Measurements from ENCODE around the gene RMND1. TPM values are rescaled to one million over a fixed set of nuclear protein-coding genes. Genes with fewer than 3 reads are reported as not detected.
A peak's percentile ranks its signal among the peaks of the same experiment; 100 is the strongest.

RMND1 gene
- total and polyA plus RNA-seq, 9 of the 15 experiments (the other 6 are each of a cell fraction or from before 2014, with no cell fraction given) = 26.9 to 47.8 (median 36.2) TPM

DNA sequence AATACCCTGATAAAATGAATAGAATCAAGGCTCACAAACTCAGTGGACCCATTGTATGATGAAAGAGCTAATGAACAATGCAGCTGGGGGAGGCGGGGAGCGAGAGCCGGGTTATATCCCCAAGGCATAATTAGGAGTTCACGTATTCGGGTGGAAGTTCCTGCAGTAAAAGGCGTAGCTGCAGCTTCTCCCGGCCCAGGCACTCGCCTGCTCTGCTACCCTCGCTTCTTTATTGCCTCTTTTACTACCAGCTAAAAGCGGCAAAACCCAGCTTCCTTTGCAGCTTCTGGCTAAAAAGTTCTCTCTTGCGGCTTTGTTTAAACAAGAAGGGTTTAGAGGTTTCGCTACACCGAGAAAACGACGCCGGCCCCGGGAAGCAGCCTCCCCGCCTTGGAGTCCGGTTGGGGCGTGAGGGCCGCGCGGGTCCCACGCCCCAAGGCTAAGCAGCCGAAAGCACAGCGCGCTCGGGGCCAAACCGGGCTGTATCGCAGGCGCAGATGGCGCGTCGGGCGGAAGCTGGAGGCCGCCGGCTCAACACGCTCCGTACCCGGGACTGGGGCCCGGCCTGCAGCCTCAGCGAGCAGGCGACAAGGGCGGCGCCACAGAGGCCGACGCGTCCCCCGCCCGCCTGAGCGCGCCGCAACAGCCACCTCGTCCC, 62.2 kb downstream of the RMND1 start (continued):
- peak; percentile 97 for TF ChIP-seq POLR2G (IDR thresholded peaks at IDR 0.05; ENCODE audit: low read depth, low read length)
- TF ChIP-seq ZNF75A (CRISPR knock-in tag; IDR thresholded peaks at IDR 0.05) = no peak
- peak; percentile 91 for TF ChIP-seq SAP30 (IDR thresholded peaks at IDR 0.05; ENCODE audit: borderline replicate concordance, insufficient read depth, low read depth, low read length, poor library complexity, severe bottlenecking)
- 0 out of 4 replicates have a peak, but pooled peaks have one; percentile 9 to 64 for TF ChIP-seq MLX (CRISPR knock-in tag; conservative IDR thresholded peaks at IDR 0.05)
- TF ChIP-seq HBP1 (CRISPR knock-in tag; IDR thresholded peaks at IDR 0.05) = 0 out of 2 replicates have a peak, but pooled peaks have one; percentile 67
- TF ChIP-seq, protein P1, sequence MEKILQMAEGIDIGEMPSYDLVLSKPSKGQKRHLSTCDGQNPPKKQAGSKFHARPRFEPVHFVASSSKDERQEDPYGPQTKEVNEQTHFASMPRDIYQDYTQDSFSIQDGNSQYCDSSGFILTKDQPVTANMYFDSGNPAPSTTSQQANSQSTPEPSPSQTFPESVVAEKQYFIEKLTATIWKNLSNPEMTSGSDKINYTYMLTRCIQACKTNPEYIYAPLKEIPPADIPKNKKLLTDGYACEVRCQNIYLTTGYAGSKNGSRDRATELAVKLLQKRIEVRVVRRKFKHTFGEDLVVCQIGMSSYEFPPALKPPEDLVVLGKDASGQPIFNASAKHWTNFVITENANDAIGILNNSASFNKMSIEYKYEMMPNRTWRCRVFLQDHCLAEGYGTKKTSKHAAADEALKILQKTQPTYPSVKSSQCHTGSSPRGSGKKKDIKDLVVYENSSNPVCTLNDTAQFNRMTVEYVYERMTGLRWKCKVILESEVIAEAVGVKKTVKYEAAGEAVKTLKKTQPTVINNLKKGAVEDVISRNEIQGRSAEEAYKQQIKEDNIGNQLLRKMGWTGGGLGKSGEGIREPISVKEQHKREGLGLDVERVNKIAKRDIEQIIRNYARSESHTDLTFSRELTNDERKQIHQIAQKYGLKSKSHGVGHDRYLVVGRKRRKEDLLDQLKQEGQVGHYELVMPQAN (IDR thresholded peaks at IDR 0.05; ENCODE audit: borderline replicate concordance) = peak; percentile 52; the same call in 1 of the 2 replicates
- TF ChIP-seq KDM1A (IDR thresholded peaks at IDR 0.05) = no peak
- peak; percentile 89 for TF ChIP-seq BRD4 (IDR thresholded peaks at IDR 0.05)
- TF ChIP-seq MIER1 (IDR thresholded peaks at IDR 0.05; ENCODE audit: low read depth) = no peak
- TF ChIP-seq, protein P2, sequence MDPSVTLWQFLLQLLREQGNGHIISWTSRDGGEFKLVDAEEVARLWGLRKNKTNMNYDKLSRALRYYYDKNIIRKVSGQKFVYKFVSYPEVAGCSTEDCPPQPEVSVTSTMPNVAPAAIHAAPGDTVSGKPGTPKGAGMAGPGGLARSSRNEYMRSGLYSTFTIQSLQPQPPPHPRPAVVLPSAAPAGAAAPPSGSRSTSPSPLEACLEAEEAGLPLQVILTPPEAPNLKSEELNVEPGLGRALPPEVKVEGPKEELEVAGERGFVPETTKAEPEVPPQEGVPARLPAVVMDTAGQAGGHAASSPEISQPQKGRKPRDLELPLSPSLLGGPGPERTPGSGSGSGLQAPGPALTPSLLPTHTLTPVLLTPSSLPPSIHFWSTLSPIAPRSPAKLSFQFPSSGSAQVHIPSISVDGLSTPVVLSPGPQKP (CRISPR knock-in tag; IDR thresholded peaks at IDR 0.05) = no peak
- no peak for TF ChIP-seq NCOA2 (IDR thresholded peaks at IDR 0.05; ENCODE audit: partially characterized antibody in 2 of 2)
- TF ChIP-seq FOSL1 (tag; conservative IDR thresholded peaks at IDR 0.05) = 0 out of 2 replicates have a peak, but pooled peaks have one; percentile 9
- peak in 1 of 2 experiments; percentile 63; a peak in 1 of 4 replicates for TF ChIP-seq ZMIZ1 (IDR thresholded peaks at IDR 0.05; ENCODE audit: low read depth in 2 of 2, low read length in 2 of 2)
- peak; percentile 19; the same call in 1 of the 2 replicates for TF ChIP-seq BHLHE40 (IDR thresholded peaks at IDR 0.05; ENCODE audit: low read length)
- TF ChIP-seq TRIM28 (IDR thresholded peaks at IDR 0.05) = peak; percentile 47; the same call in 1 of the 2 replicates
- TF ChIP-seq ZNF143 (CRISPR knock-in tag; IDR thresholded peaks at IDR 0.05) = 0 out of 2 replicates have a peak, but pooled peaks have one; percentile 11
- TF ChIP-seq ZNF644 (tag; IDR thresholded peaks at IDR 0.05; ENCODE audit: low read depth) = peak; percentile 56
- peak; percentile 44; the same call in 1 of the 2 replicates for TF ChIP-seq HDAC2 (IDR thresholded peaks at IDR 0.05)

Measured in K562 (cell line).